Measurements from ENCODE around the gene HTATSF1. TPM values are rescaled to one million over a fixed set of nuclear protein-coding genes. Genes with fewer than 3 reads are reported as not detected.

The HTATSF1 gene
- total RNA-seq, 1 donor from 2014 or later: 23.9 TPM

- H3K27me3 ChIP-seq: no peaks in the 10 kb centered on the region
- intact Hi-C loops (cut with DNase I): no loop called here
Observed at GRCh38 chrX:136487647-136488046, 9.7 kb upstream of the HTATSF1 start, which contains the start of gene BRS3. TSS of gene BRS3 (plus strand) at chrX:136487947. CDS start at chrX:136488115, 168 bp downstream.

GRCh38 chrX:136488706-136489105 lies 8.7 kb upstream of the HTATSF1 start:
- Histone ChIP-seq H3K27me3 (no peaks in the 10 kb centered on the region), H3K36me3 (no peaks in the 10 kb centered on the region), H3K4me1 (no peaks in the 10 kb centered on the region), H3K27ac (no peak overlapping the region), H3K4me3 (no peak overlapping the region), H3K9me3 (no peaks in the 10 kb centered on the region)
- no peak for TF ChIP-seq CTCF (IDR thresholded peaks at IDR 0.05)
- no peak for ATAC-seq
- DNase-seq: no peak
- intact Hi-C loops (cut with DNase I): no loop called here

More at GRCh38 chrX:136487647-136488046, 9.7 kb upstream of the HTATSF1 start, which contains the start of gene BRS3:
- Histone ChIP-seq H3K27ac (no peak within 1 kb of the TSS), H3K4me3 (no peak within 1 kb of the TSS), H3K9me3 (no peaks in the 10 kb centered on the region), H3K4me1 (no peaks in the 10 kb centered on the region), H3K36me3 (no peaks in the 10 kb centered on the region)
- TF ChIP-seq CTCF (IDR thresholded peaks at IDR 0.05): no peak
- ATAC-seq: no peak
- no peak for DNase-seq

- H3K9me3 ChIP-seq: no peaks in the 10 kb centered on the region
Observed at GRCh38 chrX:136491832-136492231, 5.6 kb upstream of the HTATSF1 start.

GRCh38 chrX:136493011-136493410 lies 4.4 kb upstream of the HTATSF1 start:
- Histone ChIP-seq H3K36me3 (no peaks in the 10 kb centered on the region), H3K4me3 (no peak overlapping the region), H3K9me3 (no peaks in the 10 kb centered on the region), H3K27me3 (no peaks in the 10 kb centered on the region), H3K27ac (no peak overlapping the region), H3K4me1 (no peaks in the 10 kb centered on the region)
- no peak for ATAC-seq
- intact Hi-C loops (cut with DNase I): no loop called here
- DNase-seq: no peak
- TF ChIP-seq CTCF (IDR thresholded peaks at IDR 0.05): no peak

More at GRCh38 chrX:136491832-136492231, 5.6 kb upstream of the HTATSF1 start:
- Histone ChIP-seq H3K27me3 (no peaks in the 10 kb centered on the region), H3K36me3 (no peaks in the 10 kb centered on the region), H3K4me3 (no peak overlapping the region), H3K27ac (no peak overlapping the region), H3K4me1 (no peaks in the 10 kb centered on the region)
- DNase-seq (no peak), ATAC-seq (no peak)
- no peak for TF ChIP-seq CTCF (IDR thresholded peaks at IDR 0.05)
- intact Hi-C loops (cut with DNase I): no loop called here

GRCh38 chrX:136495043-136495442 lies 2.3 kb upstream of the HTATSF1 start:
- intact Hi-C loops (cut with DNase I): no loop called here

More at GRCh38 chrX:136495043-136495442, 2.3 kb upstream of the HTATSF1 start:
- ATAC-seq (no peak), DNase-seq (no peak)
- Histone ChIP-seq H3K4me3 (no peak overlapping the region), H3K27me3 (no peaks in the 10 kb centered on the region), H3K4me1 (peaks cover 6% of the 10 kb centered on the region), H3K36me3 (peaks cover 2% of the 10 kb centered on the region), H3K9me3 (no peaks in the 10 kb centered on the region), H3K27ac (no peak overlapping the region)
- TF ChIP-seq CTCF (IDR thresholded peaks at IDR 0.05): no peak
